Adrenal gland (tissue), 5 donors: ENCODE results near the gene TNFSF8.

Experiments
- CTCF ChIP-seq, 6 experiments: fragments of 450-650 bp in 4 of 6; fragments of 200-600 bp in 2 of 6; sonication (generic) in 1 of 6; IDR thresholded peaks; 1 replicate in 5 of 6; 2 replicates in 1 of 6; pipeline versions ENCODE4 v1.5.1 to v1.8.0; 2016 to 2021; ENCODE audit warnings: antibody characterized with exemption in 6 of 6, mild to moderate bottlenecking in 2 of 6, moderate library complexity in 1 of 6
- POLR2A ChIP-seq, 2 donors: fragments of 450-650 bp; IDR thresholded peaks; one replicate each; pipeline ENCODE4 v1.6.1; 2017; ENCODE audit warnings: antibody characterized with exemption in 2 of 2, mild to moderate bottlenecking in 2 of 2, moderate library complexity in 1 of 2
- donor health status: DM: no; HTN: no; CAD: no.

- no peak for TF ChIP-seq CTCF (IDR thresholded peaks at IDR 0.05)
- TF ChIP-seq POLR2A (IDR thresholded peaks at IDR 0.05): no peak
Measured at GRCh38 chr9:114893221-114894010, 37.0 kb downstream of the TNFSF8 start.
